K562 (cell line): ENCODE data around the gene FAAP100.

Experiments used
- EP400 ChIP-seq: fragments of 450-650 bp; IDR thresholded peaks from 2 replicates; pipeline ENCODE4 v1.6.1; 2017; ENCODE audit warnings: antibody characterized with exemption, mild to moderate bottlenecking, moderate library complexity
- MAZ ChIP-seq, 2 experiments: fragments of 450-650 bp in 1 of 2; sonication (generic) in 1 of 2; formaldehyde crosslinking; IDR thresholded peaks in 1 of 2; conservative IDR thresholded peaks in 1 of 2; 2 replicates each; pipeline versions ENCODE4 v1.4.0 to v1.5.0; 2020; ENCODE audit warnings: mild to moderate bottlenecking in 1 of 2, missing genetic modification reagents in 1 of 2
- NCOA2 ChIP-seq, 2 experiments: fragments of 450-650 bp; IDR thresholded peaks; 2 replicates each; pipeline ENCODE4 v1.6.1; 2018; ENCODE audit warnings: mild to moderate bottlenecking in 2 of 2, moderate library complexity in 1 of 2; ENCODE audit not compliant: partially characterized antibody in 2 of 2
- RAD21 ChIP-seq, 2 experiments: fragments of 250-450 bp in 1 of 2; fragments of 450-650 bp in 1 of 2; sonication (Bioruptor Pico) in 1 of 2; formaldehyde crosslinking in 1 of 2; IDR thresholded peaks in 1 of 2; conservative IDR thresholded peaks in 1 of 2; 2 replicates each; pipeline versions ENCODE4 v1.4.0 to v1.8.0; 2020 to 2022; ENCODE audit warnings: mild to moderate bottlenecking in 2 of 2, moderate library complexity in 1 of 2
- RBM25 ChIP-seq: fragments of 200-400 bp; formaldehyde crosslinking; IDR thresholded peaks from 2 replicates; pipeline ENCODE4 v1.6.1; 2018; ENCODE audit warnings: low read length, low read depth, moderate library complexity; ENCODE audit not compliant: severe bottlenecking
- REST ChIP-seq, 2 experiments: fragments of 450-650 bp; formaldehyde crosslinking in 1 of 2; IDR thresholded peaks; 2 replicates each; pipeline versions ENCODE4 v1.4.0 to v1.6.1; 2014 to 2020; ENCODE audit warnings: mild to moderate bottlenecking in 2 of 2, borderline replicate concordance in 1 of 2, low read depth in 1 of 2
- SMAD1 ChIP-seq: fragments of 150-350 bp; IDR thresholded peaks from 2 replicates; pipeline ENCODE4 v1.6.1; 2014; ENCODE audit warnings: low read length, low read depth; ENCODE audit not compliant: partially characterized antibody
- TAL1 ChIP-seq: fragments of 450-650 bp; IDR thresholded peaks from 2 replicates; pipeline ENCODE4 v1.6.1; 2016; ENCODE audit warnings: mild to moderate bottlenecking
- TEAD4 ChIP-seq, 2 experiments: sonication (generic) in 1 of 2; formaldehyde crosslinking in 1 of 2; IDR thresholded peaks; 2 replicates each; pipeline versions ENCODE4 v1.6.1 to v1.8.0; 2012 to 2022; ENCODE audit warnings: borderline replicate concordance in 1 of 2, inconsistent platforms in 1 of 2, low read length in 1 of 2, mild to moderate bottlenecking in 1 of 2, missing genetic modification reagents in 1 of 2
- TF ChIP-seq, protein P1 (sequence below), 3 experiments: IDR thresholded peaks in 2 of 3; conservative IDR thresholded peaks in 1 of 3; 2 replicates each; pipeline ENCODE4 v1.5.1; 2011 to 2012; ENCODE audit warnings: low read length in 3 of 3, mild to moderate bottlenecking in 3 of 3, control low read depth in 2 of 3, improper control_type of control experiment in 1 of 3, inconsistent platforms in 1 of 3, low read depth in 1 of 3, mixed read lengths in 1 of 3, moderate library complexity in 1 of 3; ENCODE audit not compliant: insufficient read depth in 2 of 3
- TF ChIP-seq, protein P2 (sequence below): fragments of 250-450 bp; sonication (Bioruptor Pico); IDR thresholded peaks from 2 replicates; pipeline ENCODE4 v1.5.0; 2020; ENCODE audit warnings: mild to moderate bottlenecking, borderline replicate concordance

DNA sequence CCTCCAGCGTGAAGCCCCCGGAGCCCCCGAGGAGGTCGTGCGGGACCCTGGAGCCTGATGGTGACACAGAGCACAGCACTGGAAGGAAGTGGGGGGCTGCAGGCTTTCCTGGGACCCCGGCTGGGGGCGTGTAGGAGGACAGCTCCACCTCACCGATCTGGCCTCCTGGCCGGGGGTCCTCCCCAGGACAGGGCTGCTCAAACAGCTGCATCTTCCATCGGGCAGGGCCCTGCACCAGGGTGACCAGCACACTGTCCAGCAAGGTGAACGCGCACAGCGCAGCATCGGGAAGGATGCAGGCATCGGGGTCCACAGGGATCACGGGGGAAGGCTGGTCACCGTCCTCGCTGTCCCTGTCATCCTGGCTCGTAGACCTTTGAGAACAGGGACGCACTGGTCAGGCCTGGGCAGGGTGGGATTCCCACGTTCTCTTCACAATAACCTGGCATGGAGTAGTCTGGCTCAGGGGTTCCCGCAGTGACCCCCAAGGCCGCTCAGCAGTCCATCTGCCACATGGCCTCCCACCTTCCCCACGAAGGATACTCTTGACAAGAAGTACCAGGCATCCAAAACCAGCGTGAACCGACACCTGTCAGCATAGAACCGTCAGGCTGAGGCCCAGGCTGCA is 1.2 kb downstream of the FAAP100 start:
- TF ChIP-seq TEAD4 (IDR thresholded peaks at IDR 0.05; ENCODE audit: low read length) (no peak), TEAD4 (CRISPR knock-in tag; IDR thresholded peaks at IDR 0.05; ENCODE audit: borderline replicate concordance) (peak; percentile 51; the same call in 1 of the 2 replicates), EP400 (no peak), SMAD1 (no peak), RAD21 (CRISPR knock-in tag; conservative IDR thresholded peaks at IDR 0.05 in 1 of 2, IDR thresholded peaks at IDR 0.05 in 1 of 2) (no peak), MAZ (CRISPR knock-in tag; conservative IDR thresholded peaks at IDR 0.05 in 1 of 2, IDR thresholded peaks at IDR 0.05 in 1 of 2) (no peak), TAL1 (no peak), RBM25 (no peak), NCOA2 (IDR thresholded peaks at IDR 0.05; ENCODE audit: partially characterized antibody in 2 of 2) (no peak), REST (IDR thresholded peaks at IDR 0.05; ENCODE audit: borderline replicate concordance) (no peak), REST (CRISPR knock-in tag; IDR thresholded peaks at IDR 0.05; ENCODE audit: low read depth) (no peak)
- TF ChIP-seq, protein P1, sequence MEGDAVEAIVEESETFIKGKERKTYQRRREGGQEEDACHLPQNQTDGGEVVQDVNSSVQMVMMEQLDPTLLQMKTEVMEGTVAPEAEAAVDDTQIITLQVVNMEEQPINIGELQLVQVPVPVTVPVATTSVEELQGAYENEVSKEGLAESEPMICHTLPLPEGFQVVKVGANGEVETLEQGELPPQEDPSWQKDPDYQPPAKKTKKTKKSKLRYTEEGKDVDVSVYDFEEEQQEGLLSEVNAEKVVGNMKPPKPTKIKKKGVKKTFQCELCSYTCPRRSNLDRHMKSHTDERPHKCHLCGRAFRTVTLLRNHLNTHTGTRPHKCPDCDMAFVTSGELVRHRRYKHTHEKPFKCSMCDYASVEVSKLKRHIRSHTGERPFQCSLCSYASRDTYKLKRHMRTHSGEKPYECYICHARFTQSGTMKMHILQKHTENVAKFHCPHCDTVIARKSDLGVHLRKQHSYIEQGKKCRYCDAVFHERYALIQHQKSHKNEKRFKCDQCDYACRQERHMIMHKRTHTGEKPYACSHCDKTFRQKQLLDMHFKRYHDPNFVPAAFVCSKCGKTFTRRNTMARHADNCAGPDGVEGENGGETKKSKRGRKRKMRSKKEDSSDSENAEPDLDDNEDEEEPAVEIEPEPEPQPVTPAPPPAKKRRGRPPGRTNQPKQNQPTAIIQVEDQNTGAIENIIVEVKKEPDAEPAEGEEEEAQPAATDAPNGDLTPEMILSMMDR (IDR thresholded peaks at IDR 0.05 in 2 of 3, conservative IDR thresholded peaks at IDR 0.05 in 1 of 3; ENCODE audit: insufficient read depth in 2 of 3, low read depth in 1 of 3, low read length in 3 of 3): no peak
- TF ChIP-seq, protein P2, sequence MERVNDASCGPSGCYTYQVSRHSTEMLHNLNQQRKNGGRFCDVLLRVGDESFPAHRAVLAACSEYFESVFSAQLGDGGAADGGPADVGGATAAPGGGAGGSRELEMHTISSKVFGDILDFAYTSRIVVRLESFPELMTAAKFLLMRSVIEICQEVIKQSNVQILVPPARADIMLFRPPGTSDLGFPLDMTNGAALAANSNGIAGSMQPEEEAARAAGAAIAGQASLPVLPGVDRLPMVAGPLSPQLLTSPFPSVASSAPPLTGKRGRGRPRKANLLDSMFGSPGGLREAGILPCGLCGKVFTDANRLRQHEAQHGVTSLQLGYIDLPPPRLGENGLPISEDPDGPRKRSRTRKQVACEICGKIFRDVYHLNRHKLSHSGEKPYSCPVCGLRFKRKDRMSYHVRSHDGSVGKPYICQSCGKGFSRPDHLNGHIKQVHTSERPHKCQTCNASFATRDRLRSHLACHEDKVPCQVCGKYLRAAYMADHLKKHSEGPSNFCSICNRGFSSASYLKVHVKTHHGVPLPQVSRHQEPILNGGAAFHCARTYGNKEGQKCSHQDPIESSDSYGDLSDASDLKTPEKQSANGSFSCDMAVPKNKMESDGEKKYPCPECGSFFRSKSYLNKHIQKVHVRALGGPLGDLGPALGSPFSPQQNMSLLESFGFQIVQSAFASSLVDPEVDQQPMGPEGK (CRISPR knock-in tag): no peak
